Stimulated activated CD4-positive, alpha-beta T cell treated with anti-CD3 and anti-CD28 coated beads, Interleukin-4, amount 100 ng/mL, for 1 hour (primary cell): ENCODE results near the gene MVB12B.

Experiments used
- DNase-seq: peaks from one replicate; pipeline ENCODE4 v3.0.0-alpha.2; 2020

Gene MVB12B

DNA sequence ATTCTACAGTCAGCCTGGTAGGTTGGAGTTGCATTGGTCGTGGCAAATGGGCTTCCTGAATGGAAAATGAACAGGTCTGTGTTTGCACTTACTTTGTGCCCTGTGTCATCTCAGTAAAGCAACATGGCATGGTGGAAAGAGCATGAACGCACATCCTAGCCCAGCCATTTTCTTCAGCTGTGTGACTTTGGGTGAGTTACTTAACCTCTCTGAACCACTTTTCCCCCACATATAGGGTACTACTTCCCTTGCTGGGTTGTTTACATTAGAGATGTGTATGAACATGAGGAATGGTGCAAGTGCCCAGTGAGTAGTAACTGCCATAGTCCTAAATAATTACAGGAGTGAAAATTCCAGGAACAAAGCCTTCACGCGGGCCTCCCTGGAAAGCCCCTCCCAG, 83.6 kb downstream of the MVB12B start:
- no peak for DNase-seq

- no peak for DNase-seq
These were observed 84.8 kb downstream of the MVB12B start for GRCh38 chr9:126411225-126411947.

DNA sequence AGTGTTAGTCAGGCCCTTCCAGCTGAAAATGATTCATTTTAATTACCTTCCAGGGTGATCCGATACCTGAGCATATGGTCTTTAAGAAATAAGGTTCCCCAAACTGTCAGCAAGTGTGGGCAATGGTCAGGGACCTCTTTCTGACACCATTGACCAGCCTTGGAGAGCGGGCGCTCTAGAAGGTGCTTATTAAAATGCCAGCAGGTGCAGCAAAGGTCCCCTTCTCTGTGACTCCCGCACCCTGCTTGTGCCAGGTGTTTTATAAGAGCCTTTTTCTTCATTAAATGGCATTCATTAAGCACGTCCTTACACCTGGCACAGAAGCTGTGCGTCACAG, 85.3 kb downstream of the MVB12B start:
- no peak for DNase-seq

DNA sequence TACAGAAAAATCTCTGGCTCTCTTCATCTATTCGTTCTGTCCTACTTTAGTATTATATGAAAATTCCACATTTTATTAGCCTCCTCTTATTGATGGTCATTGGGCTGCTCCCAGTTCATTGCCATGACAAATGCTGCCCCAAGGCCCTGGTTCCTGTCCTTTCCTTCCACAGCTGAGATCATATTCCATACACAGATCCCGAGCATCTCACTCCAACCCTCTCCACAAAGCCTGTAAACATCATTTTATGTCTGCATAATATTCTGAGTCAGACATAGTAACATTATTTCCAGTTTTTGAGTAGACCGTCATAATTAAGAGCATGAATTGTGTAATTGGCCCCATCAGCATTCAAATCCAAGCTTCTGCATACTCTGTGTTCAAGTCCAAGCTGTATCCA, 86.3 kb downstream of the MVB12B start:
- no peak for DNase-seq

GRCh38 chr9:126413391-126414068, 86.9 kb downstream of the MVB12B start:
- DNase-seq: no peak

- no peak for DNase-seq
These were observed 89.2 kb downstream of the MVB12B start for GRCh38 chr9:126415741-126416370.

GRCh38 chr9:126417043-126417442, 90.4 kb downstream of the MVB12B start:
- DNase-seq: no peak

- no peak for DNase-seq
These were observed 91.1 kb downstream of the MVB12B start for GRCh38 chr9:126417684-126418083.

GRCh38 chr9:126418608-126419007, 92.0 kb downstream of the MVB12B start:
- DNase-seq: no peak

GRCh38 chr9:126419475-126419874, 92.8 kb downstream of the MVB12B start:
- no peak for DNase-seq

DNA sequence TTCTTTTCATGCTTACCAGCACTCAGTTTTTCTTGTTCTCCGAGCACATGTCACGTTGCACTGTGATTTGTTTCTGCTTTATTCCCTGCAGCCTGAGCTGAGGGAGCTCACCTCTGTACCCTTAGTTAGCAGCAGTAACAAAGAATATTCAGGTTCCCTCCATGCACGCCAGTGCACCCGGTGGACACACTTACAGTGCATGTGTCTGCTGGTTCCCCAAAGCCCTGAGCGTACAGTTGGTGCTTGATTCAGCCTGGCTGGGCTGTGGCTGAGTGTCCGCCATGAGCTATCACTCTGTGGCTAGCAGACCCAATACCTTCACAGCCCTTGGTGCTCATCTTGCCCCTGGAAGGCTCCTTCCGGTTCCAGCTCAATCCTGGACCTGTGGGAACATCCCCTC, 93.5 kb downstream of the MVB12B start:
- no peak for DNase-seq

DNA sequence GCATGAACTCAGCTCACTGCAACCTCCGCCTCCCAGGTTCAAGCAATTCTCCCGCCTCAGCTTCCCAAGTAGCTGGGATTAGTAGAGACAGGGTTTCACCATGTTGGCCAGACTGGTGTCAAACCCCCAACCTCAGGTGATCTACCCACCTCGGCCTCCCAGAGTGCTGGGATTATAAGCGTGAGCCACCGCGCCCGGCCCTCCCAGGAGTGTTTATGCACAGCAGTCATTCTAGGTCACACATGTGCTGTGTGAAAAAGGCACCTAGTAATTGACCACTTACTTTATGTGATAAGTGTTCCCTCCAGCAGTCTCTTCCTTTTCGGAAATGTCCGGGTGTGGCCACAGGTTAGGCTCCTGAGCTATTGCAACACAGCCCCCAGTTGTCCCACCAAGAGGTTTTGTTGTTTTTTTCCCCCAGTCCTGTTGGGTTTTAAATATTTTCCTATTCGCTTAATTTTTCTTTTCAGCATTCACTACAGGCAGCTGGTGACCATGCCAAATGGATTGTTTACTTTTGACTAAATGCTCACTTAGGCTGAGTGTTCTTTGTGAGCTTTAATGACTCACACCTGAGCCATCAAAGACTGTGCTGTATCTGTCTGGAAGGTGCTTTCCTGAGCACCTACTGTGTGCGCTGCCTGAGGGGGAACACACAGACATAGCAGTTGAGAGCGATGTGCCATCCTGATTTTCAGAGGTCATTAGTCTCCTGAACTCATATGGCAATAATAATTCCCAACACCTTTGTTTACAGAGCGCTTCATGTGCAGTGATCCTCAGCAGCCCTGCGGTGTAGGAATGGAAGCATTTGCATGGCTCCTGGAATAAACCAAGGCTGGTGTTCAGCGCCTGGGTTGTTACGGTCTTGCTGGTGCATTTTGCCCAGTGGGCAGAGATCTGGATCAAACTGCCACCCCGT, 94.3 kb downstream of the MVB12B start:
- no peak for DNase-seq

GRCh38 chr9:126421567-126422428, 95.2 kb downstream of the MVB12B start:
- no peak for DNase-seq

GRCh38 chr9:126423142-126423915, 96.7 kb downstream of the MVB12B start:
- DNase-seq: no peak

- no peak for DNase-seq
These were observed 97.2 kb downstream of the MVB12B start for GRCh38 chr9:126423916-126424185.

DNA sequence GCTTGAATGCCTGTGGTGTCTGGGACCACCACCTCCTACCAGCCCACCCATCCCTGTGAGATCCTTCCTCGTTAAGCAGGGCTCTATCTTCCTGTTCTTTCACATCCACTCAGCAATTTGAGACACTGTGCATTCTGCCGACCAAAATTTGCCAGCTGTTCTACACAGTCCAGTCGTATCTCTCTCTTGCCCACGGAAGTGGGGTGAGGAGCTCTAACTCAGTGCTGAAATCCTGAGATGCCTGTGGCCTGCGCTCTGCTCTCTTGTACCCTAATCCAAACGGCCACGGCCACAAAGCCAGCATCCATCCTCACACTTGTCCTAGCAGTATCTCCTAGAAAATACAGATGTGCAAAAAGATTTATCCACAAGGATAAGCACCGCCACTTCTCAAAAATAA, 97.9 kb downstream of the MVB12B start:
- no peak for DNase-seq

DNA sequence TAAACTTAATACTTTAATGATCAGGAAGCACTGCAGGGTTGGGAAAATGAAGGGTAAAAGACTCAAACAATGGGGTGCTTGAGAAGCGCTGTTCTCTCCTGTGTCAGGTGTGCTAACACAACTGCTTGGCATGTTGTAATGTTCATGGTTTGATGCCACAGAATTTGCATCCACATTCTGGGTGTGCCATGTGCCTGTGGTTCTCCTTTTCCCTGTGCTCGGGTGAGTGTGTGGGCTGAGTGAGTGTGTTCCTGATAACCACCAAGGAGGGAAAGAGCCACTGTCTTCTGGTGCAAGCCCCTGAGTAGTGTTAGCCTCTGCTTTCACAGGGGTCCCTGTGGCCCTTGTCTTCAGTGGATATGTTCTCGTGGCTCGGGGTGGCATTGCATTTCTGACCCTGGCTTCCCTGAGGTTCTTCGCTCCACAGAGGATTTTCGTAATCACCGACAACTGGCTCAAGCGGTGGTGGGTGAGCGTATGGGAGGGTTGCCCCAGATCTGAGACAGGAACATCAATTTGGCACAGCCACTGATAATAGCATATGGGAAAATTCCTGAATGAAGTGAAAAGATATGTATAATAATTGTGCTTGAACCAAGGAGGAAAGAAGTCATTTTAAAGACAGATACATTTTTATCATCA, 102.0 kb downstream of the MVB12B start:
- no peak for DNase-seq

GRCh38 chr9:126429190-126429589, 102.6 kb downstream of the MVB12B start:
- DNase-seq: no peak

DNA sequence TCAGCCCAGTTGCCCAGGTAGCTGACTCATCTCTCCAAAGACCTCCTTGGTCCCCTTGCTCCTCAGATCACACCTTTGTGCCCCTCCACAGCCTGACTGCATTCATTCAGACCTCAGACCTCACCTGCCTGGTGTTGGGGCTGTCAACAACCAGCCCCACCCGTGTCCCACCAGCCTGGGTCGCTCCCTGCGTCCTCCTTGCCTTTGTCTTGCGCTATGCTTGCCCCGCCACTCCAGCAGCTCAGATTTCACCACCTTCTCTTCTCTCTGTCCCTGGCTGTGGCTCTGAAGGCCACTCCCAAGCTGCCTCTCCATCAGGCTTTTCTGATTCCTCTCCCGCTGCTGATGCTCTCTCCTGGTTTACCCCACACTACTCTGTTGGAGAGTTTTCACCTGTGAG, 103.5 kb downstream of the MVB12B start:
- no peak for DNase-seq

GRCh38 chr9:126431077-126431742, 104.6 kb downstream of the MVB12B start:
- no peak for DNase-seq

GRCh38 chr9:126432659-126433058, 106.0 kb downstream of the MVB12B start:
- no peak for DNase-seq
